COLO829 (cell line): ENCODE results near the gene PRRG4.
"Not testable (repeated sequence)": the region's sequence is repeated elsewhere in the genome, so short reads cannot be mapped to it uniquely, and the experiment has no call there.

Experiments
- DNase-seq: peaks from one replicate; pipeline ENCODE4 v3.0.0; 2012; ENCODE audit warnings: low spot score

Gene PRRG4

GRCh38 chr11:32830796-32831195 lies 1.1 kb downstream of the PRRG4 start:
- DNase-seq, result no peak

GRCh38 chr11:32831221-32831620 lies 1.5 kb downstream of the PRRG4 start:
- DNase-seq, result no peak

GRCh38 chr11:32833921-32834320 lies 4.2 kb downstream of the PRRG4 start:
- no peak for DNase-seq

GRCh38 chr11:32836946-32837345 lies 7.2 kb downstream of the PRRG4 start:
- DNase-seq, result no peak

- no peak for DNase-seq
Observed at GRCh38 chr11:32838505-32839274, 9.0 kb downstream of the PRRG4 start.

- DNase-seq, result no peak
Observed at GRCh38 chr11:32839308-32839707, 9.6 kb downstream of the PRRG4 start.

- DNase-seq, result no peak
Observed at GRCh38 chr11:32840587-32840986, 10.9 kb downstream of the PRRG4 start.

- no peak for DNase-seq
Observed at GRCh38 chr11:32843544-32843943, 13.8 kb downstream of the PRRG4 start.

- DNase-seq, result no peak
Observed at GRCh38 chr11:32847511-32847910, 17.8 kb downstream of the PRRG4 start.

GRCh38 chr11:32849761-32850160 lies 20.0 kb downstream of the PRRG4 start:
- no peak for DNase-seq

GRCh38 chr11:32851251-32851650 lies 21.5 kb downstream of the PRRG4 start:
- DNase-seq, result peak; percentile 92

- peak; percentile 53 for DNase-seq
Observed at GRCh38 chr11:32852207-32852606, 22.5 kb downstream of the PRRG4 start.

- no peak for DNase-seq
Observed at GRCh38 chr11:32855601-32856000, 25.9 kb downstream of the PRRG4 start.

- no peak for DNase-seq
Observed at GRCh38 chr11:32858731-32859130, 29.0 kb downstream of the PRRG4 start.

- DNase-seq, result no peak
Observed at GRCh38 chr11:32861850-32862577, 32.3 kb downstream of the PRRG4 start.

GRCh38 chr11:32864555-32864954 lies 34.8 kb downstream of the PRRG4 start:
- no peak for DNase-seq

GRCh38 chr11:32868752-32869151 lies 39.0 kb downstream of the PRRG4 start:
- not testable (repeated sequence) for DNase-seq

- DNase-seq, result no peak
Observed at GRCh38 chr11:32870676-32871075, 40.9 kb downstream of the PRRG4 start.

- DNase-seq, result no peak
Observed at GRCh38 chr11:32874132-32874531, 44.4 kb downstream of the PRRG4 start.

- no peak for DNase-seq
Observed at GRCh38 chr11:32881286-32881685, 51.6 kb downstream of the PRRG4 start.

GRCh38 chr11:32883421-32883820 lies 53.7 kb downstream of the PRRG4 start:
- DNase-seq, result no peak

GRCh38 chr11:32884023-32884422 lies 54.3 kb downstream of the PRRG4 start:
- DNase-seq, result no peak

GRCh38 chr11:32884770-32885384 lies 55.1 kb downstream of the PRRG4 start:
- no peak for DNase-seq
